GM23338 (cell line): ENCODE measurements around the gene SERPINB8.

Source experiments
- CREB1 ChIP-seq: fragments of 250-450 bp; sonication (Bioruptor Pico); IDR thresholded peaks from 2 replicates; pipeline ENCODE4 v1.5.0; 2020; ENCODE audit warnings: low read depth, mild to moderate bottlenecking, moderate library complexity
- EZH2 ChIP-seq: fragments of 200-600 bp; sonication (generic); IDR thresholded peaks from one replicate; pipeline ENCODE4 v1.8.0; 2017; ENCODE audit warnings: antibody characterized with exemption, mild to moderate bottlenecking, low read depth; ENCODE audit not compliant: unreplicated experiment
- JUNB ChIP-seq: IDR thresholded peaks from one replicate; pipeline ENCODE4 v1.6.1; 2016; ENCODE audit warnings: antibody characterized with exemption; ENCODE audit not compliant: unreplicated experiment
- POLR2AphosphoS5 ChIP-seq: IDR thresholded peaks from 2 replicates; pipeline ENCODE4 v1.6.1; 2016; ENCODE audit warnings: antibody characterized with exemption, low read depth
- ZNF331 ChIP-seq: fragments of 250-450 bp; sonication (Bioruptor Pico); IDR thresholded peaks from 2 replicates; pipeline ENCODE4 v1.5.0; 2020; ENCODE audit warnings: low read depth, mild to moderate bottlenecking, moderate library complexity
- TF ChIP-seq, protein P1 (sequence below), 2 experiments: fragments of 200-600 bp in 1 of 2; sonication (generic) in 1 of 2; conservative IDR thresholded peaks; 2 replicates each; pipeline versions ENCODE4 v1.5.1 to v1.6.1; 2016 to 2017; ENCODE audit warnings: antibody characterized with exemption in 2 of 2, low read depth in 2 of 2, mild to moderate bottlenecking in 2 of 2, moderate library complexity in 1 of 2
- TF ChIP-seq, protein P2 (sequence below): IDR thresholded peaks from one replicate; pipeline ENCODE4 v1.6.1; 2018; ENCODE audit warnings: antibody characterized with exemption; ENCODE audit not compliant: unreplicated experiment
- TF ChIP-seq, protein P3 (sequence below): IDR thresholded peaks from 2 replicates; pipeline ENCODE4 v1.6.1; 2016; ENCODE audit warnings: antibody characterized with exemption

DNA sequence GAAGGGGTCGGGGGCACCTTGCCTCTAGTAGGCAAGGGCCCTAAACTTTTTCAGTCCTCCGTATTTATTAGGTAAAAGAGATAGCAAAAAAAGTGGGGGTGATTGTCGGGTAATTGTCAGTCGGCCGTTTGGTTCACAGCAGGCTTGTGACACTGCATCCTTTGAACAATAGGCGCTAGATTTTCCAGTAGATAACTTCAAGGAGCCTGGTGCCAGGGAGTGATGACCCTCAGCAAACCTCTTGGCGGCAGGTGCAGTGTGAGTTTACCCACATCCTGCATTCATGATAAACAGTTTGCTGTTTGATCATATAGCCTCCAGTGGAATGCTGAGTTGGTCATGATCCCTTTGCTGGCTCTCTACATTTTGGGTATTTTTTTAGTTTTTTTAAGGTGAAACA is 22.9 kb downstream of the SERPINB8 start:
- TF ChIP-seq, protein P1, sequence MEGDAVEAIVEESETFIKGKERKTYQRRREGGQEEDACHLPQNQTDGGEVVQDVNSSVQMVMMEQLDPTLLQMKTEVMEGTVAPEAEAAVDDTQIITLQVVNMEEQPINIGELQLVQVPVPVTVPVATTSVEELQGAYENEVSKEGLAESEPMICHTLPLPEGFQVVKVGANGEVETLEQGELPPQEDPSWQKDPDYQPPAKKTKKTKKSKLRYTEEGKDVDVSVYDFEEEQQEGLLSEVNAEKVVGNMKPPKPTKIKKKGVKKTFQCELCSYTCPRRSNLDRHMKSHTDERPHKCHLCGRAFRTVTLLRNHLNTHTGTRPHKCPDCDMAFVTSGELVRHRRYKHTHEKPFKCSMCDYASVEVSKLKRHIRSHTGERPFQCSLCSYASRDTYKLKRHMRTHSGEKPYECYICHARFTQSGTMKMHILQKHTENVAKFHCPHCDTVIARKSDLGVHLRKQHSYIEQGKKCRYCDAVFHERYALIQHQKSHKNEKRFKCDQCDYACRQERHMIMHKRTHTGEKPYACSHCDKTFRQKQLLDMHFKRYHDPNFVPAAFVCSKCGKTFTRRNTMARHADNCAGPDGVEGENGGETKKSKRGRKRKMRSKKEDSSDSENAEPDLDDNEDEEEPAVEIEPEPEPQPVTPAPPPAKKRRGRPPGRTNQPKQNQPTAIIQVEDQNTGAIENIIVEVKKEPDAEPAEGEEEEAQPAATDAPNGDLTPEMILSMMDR (conservative IDR thresholded peaks at IDR 0.05; ENCODE audit: low read depth in 2 of 2), result no peak
- no peak for TF ChIP-seq ZNF331
- TF ChIP-seq EZH2, result no peak
- no peak for TF ChIP-seq CREB1 (CRISPR knock-in tag)
- no peak for TF ChIP-seq POLR2AphosphoS5
- TF ChIP-seq, protein P2, sequence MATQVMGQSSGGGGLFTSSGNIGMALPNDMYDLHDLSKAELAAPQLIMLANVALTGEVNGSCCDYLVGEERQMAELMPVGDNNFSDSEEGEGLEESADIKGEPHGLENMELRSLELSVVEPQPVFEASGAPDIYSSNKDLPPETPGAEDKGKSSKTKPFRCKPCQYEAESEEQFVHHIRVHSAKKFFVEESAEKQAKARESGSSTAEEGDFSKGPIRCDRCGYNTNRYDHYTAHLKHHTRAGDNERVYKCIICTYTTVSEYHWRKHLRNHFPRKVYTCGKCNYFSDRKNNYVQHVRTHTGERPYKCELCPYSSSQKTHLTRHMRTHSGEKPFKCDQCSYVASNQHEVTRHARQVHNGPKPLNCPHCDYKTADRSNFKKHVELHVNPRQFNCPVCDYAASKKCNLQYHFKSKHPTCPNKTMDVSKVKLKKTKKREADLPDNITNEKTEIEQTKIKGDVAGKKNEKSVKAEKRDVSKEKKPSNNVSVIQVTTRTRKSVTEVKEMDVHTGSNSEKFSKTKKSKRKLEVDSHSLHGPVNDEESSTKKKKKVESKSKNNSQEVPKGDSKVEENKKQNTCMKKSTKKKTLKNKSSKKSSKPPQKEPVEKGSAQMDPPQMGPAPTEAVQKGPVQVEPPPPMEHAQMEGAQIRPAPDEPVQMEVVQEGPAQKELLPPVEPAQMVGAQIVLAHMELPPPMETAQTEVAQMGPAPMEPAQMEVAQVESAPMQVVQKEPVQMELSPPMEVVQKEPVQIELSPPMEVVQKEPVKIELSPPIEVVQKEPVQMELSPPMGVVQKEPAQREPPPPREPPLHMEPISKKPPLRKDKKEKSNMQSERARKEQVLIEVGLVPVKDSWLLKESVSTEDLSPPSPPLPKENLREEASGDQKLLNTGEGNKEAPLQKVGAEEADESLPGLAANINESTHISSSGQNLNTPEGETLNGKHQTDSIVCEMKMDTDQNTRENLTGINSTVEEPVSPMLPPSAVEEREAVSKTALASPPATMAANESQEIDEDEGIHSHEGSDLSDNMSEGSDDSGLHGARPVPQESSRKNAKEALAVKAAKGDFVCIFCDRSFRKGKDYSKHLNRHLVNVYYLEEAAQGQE, result no peak
- TF ChIP-seq, protein P3, sequence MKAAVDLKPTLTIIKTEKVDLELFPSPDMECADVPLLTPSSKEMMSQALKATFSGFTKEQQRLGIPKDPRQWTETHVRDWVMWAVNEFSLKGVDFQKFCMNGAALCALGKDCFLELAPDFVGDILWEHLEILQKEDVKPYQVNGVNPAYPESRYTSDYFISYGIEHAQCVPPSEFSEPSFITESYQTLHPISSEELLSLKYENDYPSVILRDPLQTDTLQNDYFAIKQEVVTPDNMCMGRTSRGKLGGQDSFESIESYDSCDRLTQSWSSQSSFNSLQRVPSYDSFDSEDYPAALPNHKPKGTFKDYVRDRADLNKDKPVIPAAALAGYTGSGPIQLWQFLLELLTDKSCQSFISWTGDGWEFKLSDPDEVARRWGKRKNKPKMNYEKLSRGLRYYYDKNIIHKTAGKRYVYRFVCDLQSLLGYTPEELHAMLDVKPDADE, result no peak
- TF ChIP-seq JUNB, result no peak
